ENCODE data around the gene CWF19L2. TPM values are rescaled to one million over a fixed set of nuclear protein-coding genes. Genes with fewer than 3 reads are reported as not detected.
"Not testable (repeated sequence)": the region's sequence is repeated elsewhere in the genome, so short reads cannot be mapped to it uniquely, and the experiment has no call there.

Gene CWF19L2
- total RNA-seq, 1 experiment from 2014 or later = 10.0 TPM

DNA sequence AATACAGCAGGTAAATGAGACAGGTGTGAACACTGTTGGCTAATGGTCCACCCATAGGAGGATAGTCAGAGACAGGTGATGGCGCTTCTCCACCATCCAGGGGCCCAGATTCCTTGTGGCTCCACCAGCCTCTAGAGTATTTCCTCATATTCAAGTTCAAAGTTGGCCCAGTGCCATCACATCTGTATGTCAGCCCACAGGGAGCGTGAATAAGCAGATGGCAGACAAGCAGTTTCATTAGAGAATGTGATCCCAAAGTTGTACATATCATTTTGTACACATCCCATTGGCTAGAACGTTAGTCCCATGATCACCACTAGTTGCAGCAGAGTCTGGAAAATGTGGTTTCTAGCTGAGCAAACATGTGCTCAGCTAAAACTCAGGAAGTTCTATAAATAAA lies 11.0 kb upstream of the CWF19L2 start:
- Mint-ChIP-seq H3K36me3 (ENCODE audit: insufficient read depth, unreplicated experiment) (no peaks in the 10 kb centered on the region), H3K4me1 (ENCODE audit: low read depth, unreplicated experiment) (no peaks in the 10 kb centered on the region), H3K4me3 (ENCODE audit: low read depth, unreplicated experiment) (no peak overlapping the region), H3K27me3 (ENCODE audit: unreplicated experiment) (peaks cover 22% of the 10 kb centered on the region), H3K9me3 (ENCODE audit: low read depth, unreplicated experiment) (no peaks in the 10 kb centered on the region), H3K27ac (ENCODE audit: unreplicated experiment) (no peak overlapping the region)
- CTCF ChIA-PET = no interaction called here
- intact Hi-C loops (cut with micrococcal nuclease; ENCODE audit: unreplicated experiment) = no loop called here
- TF ChIP-seq, protein P1, sequence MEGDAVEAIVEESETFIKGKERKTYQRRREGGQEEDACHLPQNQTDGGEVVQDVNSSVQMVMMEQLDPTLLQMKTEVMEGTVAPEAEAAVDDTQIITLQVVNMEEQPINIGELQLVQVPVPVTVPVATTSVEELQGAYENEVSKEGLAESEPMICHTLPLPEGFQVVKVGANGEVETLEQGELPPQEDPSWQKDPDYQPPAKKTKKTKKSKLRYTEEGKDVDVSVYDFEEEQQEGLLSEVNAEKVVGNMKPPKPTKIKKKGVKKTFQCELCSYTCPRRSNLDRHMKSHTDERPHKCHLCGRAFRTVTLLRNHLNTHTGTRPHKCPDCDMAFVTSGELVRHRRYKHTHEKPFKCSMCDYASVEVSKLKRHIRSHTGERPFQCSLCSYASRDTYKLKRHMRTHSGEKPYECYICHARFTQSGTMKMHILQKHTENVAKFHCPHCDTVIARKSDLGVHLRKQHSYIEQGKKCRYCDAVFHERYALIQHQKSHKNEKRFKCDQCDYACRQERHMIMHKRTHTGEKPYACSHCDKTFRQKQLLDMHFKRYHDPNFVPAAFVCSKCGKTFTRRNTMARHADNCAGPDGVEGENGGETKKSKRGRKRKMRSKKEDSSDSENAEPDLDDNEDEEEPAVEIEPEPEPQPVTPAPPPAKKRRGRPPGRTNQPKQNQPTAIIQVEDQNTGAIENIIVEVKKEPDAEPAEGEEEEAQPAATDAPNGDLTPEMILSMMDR (IDR thresholded peaks at IDR 0.05; ENCODE audit: unreplicated experiment) = no peak
- peak; percentile 2 for DNase-seq
- BruUV-seq (replicated peaks) = no TSS peak

DNA sequence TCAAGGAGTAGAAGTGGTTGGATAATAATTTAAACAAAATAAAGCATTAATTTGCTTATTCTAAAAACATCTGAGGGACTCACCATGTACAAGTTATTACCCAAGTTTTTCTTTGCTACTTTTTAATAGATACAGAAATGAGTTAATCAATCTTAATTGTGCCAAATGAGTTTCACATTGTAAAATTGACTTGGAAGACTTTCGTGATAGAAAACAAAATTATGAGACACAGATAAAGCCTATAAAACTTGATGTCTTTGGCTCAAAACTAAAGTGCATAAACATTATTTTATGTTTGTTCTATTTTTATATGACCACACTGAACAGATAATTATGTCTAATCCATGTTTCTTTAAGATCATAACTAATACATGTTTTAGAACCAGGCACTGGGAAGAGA lies 10.1 kb upstream of the CWF19L2 start:
- H3K27me3 Mint-ChIP-seq (ENCODE audit: unreplicated experiment) = peaks cover 31% of the 10 kb centered on the region
- intact Hi-C loops (cut with micrococcal nuclease; ENCODE audit: unreplicated experiment) = no loop called here
- H3K36me3 Mint-ChIP-seq (ENCODE audit: insufficient read depth, unreplicated experiment) = no peaks in the 10 kb centered on the region

DNA sequence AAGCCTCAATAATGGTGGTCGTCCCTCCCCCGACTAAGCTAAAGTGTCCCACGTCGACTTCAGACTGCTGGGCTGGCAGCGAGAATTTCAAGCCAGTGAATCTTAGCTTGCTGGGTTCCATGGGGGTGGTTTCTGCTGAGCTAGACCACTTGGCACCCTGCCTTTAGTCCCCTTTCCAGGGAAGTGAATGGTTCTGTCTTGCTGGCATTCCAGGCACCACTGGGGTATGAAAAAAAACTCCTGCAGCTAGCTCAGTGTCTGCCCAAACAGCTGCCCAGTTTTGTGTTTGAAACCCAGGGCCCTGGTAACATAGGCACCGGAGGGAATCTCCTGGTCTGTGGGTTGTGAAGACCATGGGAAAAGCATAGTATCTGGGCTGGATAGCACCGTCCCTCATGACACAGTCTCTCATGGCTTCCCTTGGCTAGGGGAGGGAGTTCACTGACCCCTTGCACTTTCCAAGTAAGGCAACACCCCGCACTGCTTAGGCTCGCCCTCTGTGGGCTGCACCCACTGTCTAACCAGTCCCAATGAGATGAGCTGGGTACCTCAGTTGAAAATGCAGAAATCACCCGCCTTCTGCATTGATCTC lies 8.7 kb upstream of the CWF19L2 start:
- peaks cover 40% of the 10 kb centered on the region for H3K27me3 Mint-ChIP-seq (ENCODE audit: unreplicated experiment)
- BruUV-seq (replicated peaks); CTCF ChIA-PET; H3K9me3 Mint-ChIP-seq (ENCODE audit: low read depth, unreplicated experiment); H3K27ac Mint-ChIP-seq (ENCODE audit: unreplicated experiment); H3K4me1 Mint-ChIP-seq (ENCODE audit: low read depth, unreplicated experiment); DNase-seq; H3K36me3 Mint-ChIP-seq (ENCODE audit: insufficient read depth, unreplicated experiment); intact Hi-C loops (cut with micrococcal nuclease; ENCODE audit: unreplicated experiment); H3K4me3 Mint-ChIP-seq (ENCODE audit: low read depth, unreplicated experiment): not testable (repeated sequence)

More for the DNA sequence above, 10.1 kb upstream of the CWF19L2 start:
- Mint-ChIP-seq H3K4me3 (ENCODE audit: low read depth, unreplicated experiment) (no peak overlapping the region), H3K9me3 (ENCODE audit: low read depth, unreplicated experiment) (peaks cover 5% of the 10 kb centered on the region), H3K4me1 (ENCODE audit: low read depth, unreplicated experiment) (no peaks in the 10 kb centered on the region), H3K27ac (ENCODE audit: unreplicated experiment) (no peak overlapping the region)
- BruUV-seq (replicated peaks) = no TSS peak
- TF ChIP-seq, protein P1 (IDR thresholded peaks at IDR 0.05; ENCODE audit: unreplicated experiment) = no peak
- CTCF ChIA-PET = no interaction called here
- no peak for DNase-seq

DNA sequence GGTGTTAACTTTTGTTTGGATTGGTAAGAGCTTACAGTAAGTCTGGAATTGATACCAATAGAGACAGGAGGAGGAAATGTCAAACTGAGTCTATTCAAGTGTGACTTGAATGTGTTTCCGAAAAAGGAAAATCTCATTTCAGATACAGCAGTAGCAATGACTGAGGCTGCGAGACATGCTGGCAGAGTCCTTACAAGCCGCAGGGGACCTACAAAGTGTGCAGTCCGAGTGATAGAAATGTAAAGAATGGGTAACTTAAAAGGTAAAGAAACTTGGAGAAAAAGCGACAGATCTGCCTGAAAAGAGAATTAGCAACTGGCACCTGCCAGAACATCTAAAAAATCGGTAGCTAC lies 444 bp downstream of the CWF19L2 start:
- peaks cover 23% of the 10 kb centered on the region for H3K36me3 Mint-ChIP-seq (ENCODE audit: insufficient read depth, unreplicated experiment)
- DNase-seq = no peak
- H3K27ac Mint-ChIP-seq (ENCODE audit: unreplicated experiment) = peak overlapping the region; percentile 84
- H3K4me1 Mint-ChIP-seq (ENCODE audit: low read depth, unreplicated experiment) = peaks cover 12% of the 10 kb centered on the region
- no peaks in the 10 kb centered on the region for H3K9me3 Mint-ChIP-seq (ENCODE audit: low read depth, unreplicated experiment)
- intact Hi-C loops (cut with micrococcal nuclease; ENCODE audit: unreplicated experiment) = no loop called here
- BruUV-seq (replicated peaks) = TSS peak; percentile 79
- CTCF ChIA-PET = no interaction called here
- TF ChIP-seq, protein P1 (IDR thresholded peaks at IDR 0.05; ENCODE audit: unreplicated experiment) = no peak
- H3K27me3 Mint-ChIP-seq (ENCODE audit: unreplicated experiment) = peaks cover 4% of the 10 kb centered on the region
- H3K4me3 Mint-ChIP-seq (ENCODE audit: low read depth, unreplicated experiment) = peak overlapping the region; percentile 90

GRCh38 chr11:107453594-107454286 lies 3.9 kb downstream of the CWF19L2 start:
- Mint-ChIP-seq H3K9me3 (ENCODE audit: low read depth, unreplicated experiment) (no peaks in the 10 kb centered on the region), H3K27me3 (ENCODE audit: unreplicated experiment) (no peaks in the 10 kb centered on the region), H3K27ac (ENCODE audit: unreplicated experiment) (no peak overlapping the region), H3K4me3 (ENCODE audit: low read depth, unreplicated experiment) (no peak overlapping the region), H3K4me1 (ENCODE audit: low read depth, unreplicated experiment) (peaks cover 12% of the 10 kb centered on the region), H3K36me3 (ENCODE audit: insufficient read depth, unreplicated experiment) (peaks cover 23% of the 10 kb centered on the region)
- no peak for DNase-seq
- CTCF ChIA-PET = no interaction called here
- no TSS peak for BruUV-seq (replicated peaks)
- TF ChIP-seq, protein P1 (IDR thresholded peaks at IDR 0.05; ENCODE audit: unreplicated experiment) = no peak
- intact Hi-C loops (cut with micrococcal nuclease; ENCODE audit: unreplicated experiment) = no loop called here

All from Calu3 (cell line).